Keratinocyte (primary cell): ENCODE measurements around the gene PAK3.

Experiments
- CTCF ChIP-seq, 3 experiments: IDR thresholded peaks in 1 of 3; conservative IDR thresholded peaks in 1 of 3; optimal IDR thresholded peaks in 1 of 3; 2 replicates in 2 of 3; 3 replicates in 1 of 3; pipeline versions ENCODE3 to v1.5.1; 2011; ENCODE audit warnings: low read length in 3 of 3, mild to moderate bottlenecking in 3 of 3, moderate library complexity in 2 of 3, control low read depth in 1 of 3, inconsistent platforms in 1 of 3; ENCODE audit not compliant: insufficient read depth in 2 of 3; ENCODE audit errors: extremely low read depth in 1 of 3
- EZH2 ChIP-seq: IDR thresholded peaks from one replicate; pipeline ENCODE4 v1.6.1; 2012; ENCODE audit warnings: inconsistent platforms, mild to moderate bottlenecking, low read length, moderate library complexity

- peak; percentile 46 to 60 (median 51) for TF ChIP-seq CTCF (optimal IDR thresholded peaks at IDR 0.05 in 1 of 3, IDR thresholded peaks at IDR 0.05 in 1 of 3, conservative IDR thresholded peaks at IDR 0.05 in 1 of 3; ENCODE audit: extremely low read depth in 1 of 3, insufficient read depth in 2 of 3, low read length in 3 of 3)
- TF ChIP-seq EZH2: no peak
Observed at GRCh38 chrX:111100191-111100590, 4.2 kb downstream of the PAK3 start.
